Thoracic aorta (tissue), 2 donors: ENCODE results near the gene ABHD5. TPM values are rescaled to one million over a fixed set of nuclear protein-coding genes. Genes with fewer than 3 reads are reported as not detected.

ENCODE experiments used
- ATAC-seq: fragments of 150-250 bp; one replicate; pipeline ENCODE4 v1.8.0; 2017; ENCODE audit warnings: low read depth; ENCODE audit not compliant: insufficient number of reproducible peaks, low FRiP score
- DNase-seq: peaks from one replicate; pipeline ENCODE4 v3.0.0-alpha.2; 2020; ENCODE audit warnings: low spot score
- H3K27ac ChIP-seq, 2 donors: fragments of 200-600 bp; sonication (generic); 1 replicate in 1 of 2; 2 replicates in 1 of 2; pipeline ENCODE4 v1.5.1; 2016; ENCODE audit warnings: mild to moderate bottlenecking in 2 of 2, moderate library complexity in 2 of 2
- H3K27me3 ChIP-seq: fragments of 200-600 bp; sonication (generic); replicated peaks from 2 replicates; pipeline ENCODE4 v1.6.0; 2016; ENCODE audit warnings: mild to moderate bottlenecking; ENCODE audit not compliant: insufficient read depth
- H3K36me3 ChIP-seq: fragments of 200-600 bp; sonication (generic); one replicate; pipeline ENCODE4 v1.5.1; 2016
- H3K4me1 ChIP-seq, 2 donors: fragments of 200-600 bp; sonication (generic); 1 replicate in 1 of 2; 2 replicates in 1 of 2; pipeline versions ENCODE4 v1.5.1 to v1.6.0; 2016; ENCODE audit warnings: low read depth in 2 of 2, mild to moderate bottlenecking in 1 of 2; ENCODE audit not compliant: control insufficient read depth in 1 of 2
- H3K4me3 ChIP-seq: fragments of 200-600 bp; sonication (generic); 2 replicates; pipeline ENCODE4 v1.5.1; 2016; ENCODE audit warnings: mild to moderate bottlenecking
- H3K9me3 ChIP-seq: fragments of 200-600 bp; sonication (generic); 2 replicates; pipeline ENCODE4 v1.5.1; 2016
- total RNA-seq, 2 donors: library from RNA; depleted of rRNA; stranded (reverse); fragments of >200 nt; gene quantifications; one replicate each; pipeline versions ENCODE4 v1.1.0 to v1.2.3, GENCODE V29; 2016
- TF ChIP-seq, protein P1 (sequence below): fragments of 200-600 bp; sonication (generic); IDR thresholded peaks from one replicate; pipeline ENCODE4 v1.5.1; 2019; ENCODE audit warnings: antibody characterized with exemption

Gene ABHD5
- total RNA-seq, 2 donors from 2014 or later = 33.3 to 37.1 TPM

- Histone ChIP-seq H3K4me3 (no peak overlapping the region), H3K9me3 (no peaks in the 10 kb centered on the region), H3K36me3 (no peaks in the 10 kb centered on the region), H3K27me3 (no peaks in the 10 kb centered on the region), H3K27ac (peak overlapping the region; percentile 36 to 67), H3K4me1 (peaks cover 11 to 23% of the 10 kb centered on the region in 2 donors)
- DNase-seq (no peak), ATAC-seq (no peak)
- TF ChIP-seq, protein P1, sequence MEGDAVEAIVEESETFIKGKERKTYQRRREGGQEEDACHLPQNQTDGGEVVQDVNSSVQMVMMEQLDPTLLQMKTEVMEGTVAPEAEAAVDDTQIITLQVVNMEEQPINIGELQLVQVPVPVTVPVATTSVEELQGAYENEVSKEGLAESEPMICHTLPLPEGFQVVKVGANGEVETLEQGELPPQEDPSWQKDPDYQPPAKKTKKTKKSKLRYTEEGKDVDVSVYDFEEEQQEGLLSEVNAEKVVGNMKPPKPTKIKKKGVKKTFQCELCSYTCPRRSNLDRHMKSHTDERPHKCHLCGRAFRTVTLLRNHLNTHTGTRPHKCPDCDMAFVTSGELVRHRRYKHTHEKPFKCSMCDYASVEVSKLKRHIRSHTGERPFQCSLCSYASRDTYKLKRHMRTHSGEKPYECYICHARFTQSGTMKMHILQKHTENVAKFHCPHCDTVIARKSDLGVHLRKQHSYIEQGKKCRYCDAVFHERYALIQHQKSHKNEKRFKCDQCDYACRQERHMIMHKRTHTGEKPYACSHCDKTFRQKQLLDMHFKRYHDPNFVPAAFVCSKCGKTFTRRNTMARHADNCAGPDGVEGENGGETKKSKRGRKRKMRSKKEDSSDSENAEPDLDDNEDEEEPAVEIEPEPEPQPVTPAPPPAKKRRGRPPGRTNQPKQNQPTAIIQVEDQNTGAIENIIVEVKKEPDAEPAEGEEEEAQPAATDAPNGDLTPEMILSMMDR = no peak
These were observed 68.0 kb downstream of the ABHD5 start for GRCh38 chr3:43758592-43759225.

DNA sequence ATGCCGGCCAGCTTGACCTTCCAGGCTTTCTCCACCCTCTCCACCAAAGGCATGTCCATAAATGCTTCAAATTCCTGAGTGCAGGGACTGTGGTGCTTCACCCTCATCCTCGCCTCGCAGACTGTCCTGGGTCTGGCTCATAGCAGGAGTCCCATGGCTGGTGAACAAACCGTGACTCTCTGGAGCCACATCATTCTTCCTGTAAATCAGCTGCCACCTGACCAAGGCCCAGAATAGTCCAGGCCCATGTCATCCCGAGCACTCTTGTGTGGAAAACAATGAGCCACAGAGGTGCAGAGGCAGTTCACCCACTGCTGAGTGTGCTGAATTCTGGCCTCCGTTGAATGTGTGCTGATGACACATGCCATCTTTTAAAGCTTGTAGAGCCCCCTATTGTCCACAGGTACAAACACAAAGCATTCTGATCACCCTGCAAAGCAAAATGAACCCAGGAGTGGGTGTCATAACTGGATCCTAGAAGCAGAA lies 68.6 kb downstream of the ABHD5 start:
- Histone ChIP-seq H3K27ac (peak overlapping the region; percentile 36 to 67), H3K4me1 (peaks cover 11 to 17% of the 10 kb centered on the region in 2 donors), H3K9me3 (no peaks in the 10 kb centered on the region), H3K36me3 (no peaks in the 10 kb centered on the region), H3K4me3 (no peak overlapping the region), H3K27me3 (no peaks in the 10 kb centered on the region)
- TF ChIP-seq, protein P1 = no peak
- no peak for DNase-seq
- peak; percentile 51 for ATAC-seq

DNA sequence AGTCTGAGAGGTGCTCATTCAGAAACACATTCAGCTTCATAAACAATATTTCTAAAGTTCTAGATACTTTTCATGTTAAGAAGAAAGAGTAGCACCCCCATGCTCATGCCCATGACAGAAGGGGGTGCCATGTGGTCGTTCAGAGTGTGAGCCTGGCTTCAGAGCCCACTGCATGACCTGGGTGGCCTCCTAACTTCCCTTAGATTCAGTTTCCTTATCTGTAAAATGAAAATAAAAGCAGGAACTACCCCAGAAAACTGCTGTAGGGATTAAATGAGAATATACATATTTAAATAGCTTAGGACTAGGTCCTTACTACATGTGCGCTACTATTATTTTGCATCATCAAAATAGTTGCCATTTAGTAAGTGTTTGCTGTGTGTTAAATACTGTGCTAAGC lies 69.2 kb downstream of the ABHD5 start:
- no peak for DNase-seq
- H3K27ac ChIP-seq = no peak overlapping the region
- peaks cover 11 to 17% of the 10 kb centered on the region in 2 donors for H3K4me1 ChIP-seq

GRCh38 chr3:43760938-43761337 lies 70.2 kb downstream of the ABHD5 start:
- no peak overlapping the region for H3K4me3 ChIP-seq
- H3K4me1 ChIP-seq = peaks cover 11 to 17% of the 10 kb centered on the region in 2 donors
- ATAC-seq (no peak), DNase-seq (no peak)
- no peaks in the 10 kb centered on the region for H3K36me3 ChIP-seq
- no peaks in the 10 kb centered on the region for H3K27me3 ChIP-seq
- no peaks in the 10 kb centered on the region for H3K9me3 ChIP-seq
- TF ChIP-seq, protein P1 = no peak
- no peak overlapping the region for H3K27ac ChIP-seq

More for the DNA sequence above, 69.2 kb downstream of the ABHD5 start:
- ATAC-seq = no peak
- Histone ChIP-seq H3K4me3 (no peak overlapping the region), H3K27me3 (no peaks in the 10 kb centered on the region), H3K36me3 (no peaks in the 10 kb centered on the region), H3K9me3 (no peaks in the 10 kb centered on the region)
- TF ChIP-seq, protein P1 = no peak

DNA sequence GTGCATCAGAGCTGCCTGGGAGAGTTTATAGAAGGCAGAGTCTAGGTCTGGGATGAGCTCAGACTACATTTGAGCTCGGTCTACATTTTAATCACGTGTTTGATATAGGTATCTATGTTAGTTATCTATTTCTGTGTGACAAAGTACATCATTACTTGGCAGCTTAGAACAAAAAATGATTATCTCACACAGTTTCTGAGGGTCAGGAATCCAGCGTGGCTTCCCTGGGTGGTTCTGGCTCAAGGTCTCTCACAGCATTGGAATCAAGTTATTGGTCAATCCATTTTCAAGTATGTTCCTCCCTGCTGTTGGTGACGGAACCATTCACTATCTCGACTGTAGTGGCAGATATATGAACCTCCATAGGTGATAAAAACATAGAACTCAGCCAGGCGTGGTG lies 71.7 kb downstream of the ABHD5 start:
- Histone ChIP-seq H3K4me3 (no peak overlapping the region), H3K9me3 (no peaks in the 10 kb centered on the region), H3K4me1 (peaks cover 11 to 17% of the 10 kb centered on the region in 2 donors), H3K36me3 (no peaks in the 10 kb centered on the region), H3K27me3 (no peaks in the 10 kb centered on the region), H3K27ac (no peak overlapping the region)
- ATAC-seq (no peak), DNase-seq (no peak)
- TF ChIP-seq, protein P1 = no peak
